ENCODE data around the gene DYTN. TPM values are rescaled to one million over a fixed set of nuclear protein-coding genes. Genes with fewer than 3 reads are reported as not detected.

DYTN gene
- total RNA-seq, 2 donors from 2014 or later = not detected

- H3K27me3 ChIP-seq = no peaks in the 10 kb centered on the region
- H3K4me3 ChIP-seq = no peak overlapping the region
- H3K9me3 ChIP-seq = no peaks in the 10 kb centered on the region
- no peaks in the 10 kb centered on the region for H3K36me3 ChIP-seq
- no peak overlapping the region for H3K27ac ChIP-seq
- no peaks in the 10 kb centered on the region for H3K4me1 ChIP-seq
- no peak for TF ChIP-seq CTCF (IDR thresholded peaks at IDR 0.05)
- DNase-seq (ENCODE audit: low spot score) = no peak
These were observed 22.6 kb upstream of the DYTN start for GRCh38 chr2:206740800-206741199.

- H3K4me3 ChIP-seq = no peak overlapping the region
- no peaks in the 10 kb centered on the region for H3K36me3 ChIP-seq
- no peaks in the 10 kb centered on the region for H3K27me3 ChIP-seq
- no peaks in the 10 kb centered on the region for H3K4me1 ChIP-seq
- H3K27ac ChIP-seq = no peak overlapping the region
- DNase-seq (ENCODE audit: low spot score) = no peak
- TF ChIP-seq CTCF (IDR thresholded peaks at IDR 0.05) = no peak
- H3K9me3 ChIP-seq = no peaks in the 10 kb centered on the region
These were observed 21.1 kb upstream of the DYTN start for GRCh38 chr2:206739271-206739670.

- no peak overlapping the region for H3K27ac ChIP-seq
- H3K27me3 ChIP-seq = no peaks in the 10 kb centered on the region
- no peak for TF ChIP-seq CTCF (IDR thresholded peaks at IDR 0.05)
- DNase-seq (ENCODE audit: low spot score) = no peak
- no peak overlapping the region for H3K4me3 ChIP-seq
- no peaks in the 10 kb centered on the region for H3K36me3 ChIP-seq
- H3K4me1 ChIP-seq = no peaks in the 10 kb centered on the region
- no peaks in the 10 kb centered on the region for H3K9me3 ChIP-seq
These were observed 18.7 kb upstream of the DYTN start for GRCh38 chr2:206736935-206737334.

- TF ChIP-seq CTCF (IDR thresholded peaks at IDR 0.05) = no peak
- no peaks in the 10 kb centered on the region for H3K27me3 ChIP-seq
- no peaks in the 10 kb centered on the region for H3K36me3 ChIP-seq
- no peak for DNase-seq (ENCODE audit: low spot score)
- H3K4me3 ChIP-seq = no peak overlapping the region
- no peak overlapping the region for H3K27ac ChIP-seq
- H3K9me3 ChIP-seq = no peaks in the 10 kb centered on the region
- H3K4me1 ChIP-seq = peaks cover 0 to 9% of the 10 kb centered on the region in 2 donors
These were observed 15.1 kb upstream of the DYTN start for GRCh38 chr2:206733341-206733740.

GRCh38 chr2:206728277-206729199 lies 10.3 kb upstream of the DYTN start:
- Histone ChIP-seq H3K9me3 (no peaks in the 10 kb centered on the region), H3K36me3 (no peaks in the 10 kb centered on the region), H3K4me1 (peaks cover 0 to 9% of the 10 kb centered on the region in 2 donors), H3K27ac (no peak overlapping the region), H3K27me3 (no peaks in the 10 kb centered on the region), H3K4me3 (no peak overlapping the region)
- DNase-seq (ENCODE audit: low spot score) = no peak
- no peak for TF ChIP-seq CTCF (IDR thresholded peaks at IDR 0.05)

All from right atrium auricular region (tissue), 2 donors.